GM18517 (cell line): ENCODE data around the gene EMX1.
"Not testable (repeated sequence)": the region's sequence is repeated elsewhere in the genome, so short reads cannot be mapped to it uniquely, and the experiment has no call there.

Source experiments
- ATAC-seq: cut with Tn5 transposase; IDR thresholded peaks from one replicate; pipeline ENCODE4 v1.9.1; 2021; ENCODE audit warnings: mild to moderate bottlenecking, moderate library complexity; ENCODE audit not compliant: unreplicated experiment

EMX1 gene

GRCh38 chr2:72900191-72900825, 17.0 kb upstream of the EMX1 start:
- no peak for ATAC-seq

DNA sequence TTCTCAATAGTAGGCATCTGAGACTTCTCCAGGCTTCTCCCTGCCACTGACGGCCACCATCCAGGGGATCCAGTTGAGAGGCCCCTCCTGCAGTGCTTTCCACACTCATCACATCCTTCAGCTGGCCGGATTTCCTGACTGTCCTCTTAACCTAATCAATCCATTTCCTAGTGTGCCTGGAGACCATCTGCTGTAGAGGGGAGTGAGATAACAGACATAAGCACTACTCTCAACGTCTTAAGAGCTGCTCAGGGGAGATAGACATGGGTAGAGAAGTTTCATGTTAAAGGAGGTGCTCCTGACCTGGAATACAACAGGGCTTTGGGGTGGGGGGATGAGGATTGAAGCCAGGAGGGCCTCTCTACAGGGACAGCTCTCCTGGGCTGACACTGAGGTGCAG, 15.9 kb upstream of the EMX1 start:
- ATAC-seq, result no peak

- not testable (repeated sequence) for ATAC-seq
These were observed 9.9 kb upstream of the EMX1 start for GRCh38 chr2:72907369-72907768.

DNA sequence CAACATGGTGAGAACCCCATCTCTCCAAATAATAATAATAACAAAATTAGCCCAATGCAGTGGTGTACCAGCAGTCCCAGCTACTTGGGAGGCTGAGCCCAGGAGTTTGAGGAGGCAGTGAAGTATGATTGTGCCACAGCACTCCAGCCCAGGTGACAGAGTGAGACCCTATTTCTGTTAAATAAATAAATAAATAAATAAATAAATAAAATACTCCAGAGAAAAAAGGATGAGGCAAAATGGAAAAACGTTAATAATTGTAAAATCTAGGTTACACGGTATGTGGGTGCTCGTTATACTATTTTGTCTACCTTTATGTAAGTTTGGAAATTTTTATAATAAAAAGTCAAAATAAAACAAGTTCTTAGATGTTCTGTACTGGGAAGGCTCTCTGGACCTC, 8.6 kb upstream of the EMX1 start:
- ATAC-seq, result no peak

GRCh38 chr2:72911256-72911655, 6.1 kb upstream of the EMX1 start:
- ATAC-seq, result no peak

DNA sequence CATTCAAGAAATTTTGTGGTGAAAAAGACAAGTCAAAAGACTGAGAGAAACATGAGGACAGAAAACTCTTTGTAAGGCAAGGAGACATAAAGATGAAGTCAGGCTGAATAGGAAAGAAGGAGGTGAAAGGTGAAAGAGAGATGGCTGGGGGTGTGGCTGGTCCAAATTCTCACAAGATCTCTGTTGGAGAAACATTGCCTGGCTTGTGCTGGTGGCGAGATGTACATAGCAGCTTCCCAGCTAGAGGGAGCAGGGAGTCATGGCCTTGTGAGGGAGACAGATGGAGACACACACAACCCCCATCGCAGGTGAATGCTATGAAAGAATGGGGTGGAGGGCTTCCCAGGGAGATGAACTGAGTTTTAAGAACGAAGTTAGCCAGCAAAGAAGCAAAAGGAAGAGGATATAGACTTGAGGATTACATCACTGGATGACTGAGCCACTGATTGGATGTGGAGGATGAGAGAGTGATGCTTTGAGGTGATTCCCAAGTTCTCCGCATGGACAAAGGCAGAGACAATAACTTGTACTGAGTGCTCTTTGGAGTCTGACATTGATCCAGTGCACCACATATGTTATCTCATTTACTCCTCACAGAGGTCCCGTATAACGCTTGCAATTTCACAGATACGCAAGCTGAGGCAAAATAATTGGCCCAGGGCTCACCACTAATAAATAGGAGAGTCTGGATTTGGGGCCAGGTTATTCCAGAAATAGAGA, 3.7 kb upstream of the EMX1 start:
- no peak for ATAC-seq

- no peak for ATAC-seq
These were observed 3.1 kb upstream of the EMX1 start for GRCh38 chr2:72914206-72914559.

DNA sequence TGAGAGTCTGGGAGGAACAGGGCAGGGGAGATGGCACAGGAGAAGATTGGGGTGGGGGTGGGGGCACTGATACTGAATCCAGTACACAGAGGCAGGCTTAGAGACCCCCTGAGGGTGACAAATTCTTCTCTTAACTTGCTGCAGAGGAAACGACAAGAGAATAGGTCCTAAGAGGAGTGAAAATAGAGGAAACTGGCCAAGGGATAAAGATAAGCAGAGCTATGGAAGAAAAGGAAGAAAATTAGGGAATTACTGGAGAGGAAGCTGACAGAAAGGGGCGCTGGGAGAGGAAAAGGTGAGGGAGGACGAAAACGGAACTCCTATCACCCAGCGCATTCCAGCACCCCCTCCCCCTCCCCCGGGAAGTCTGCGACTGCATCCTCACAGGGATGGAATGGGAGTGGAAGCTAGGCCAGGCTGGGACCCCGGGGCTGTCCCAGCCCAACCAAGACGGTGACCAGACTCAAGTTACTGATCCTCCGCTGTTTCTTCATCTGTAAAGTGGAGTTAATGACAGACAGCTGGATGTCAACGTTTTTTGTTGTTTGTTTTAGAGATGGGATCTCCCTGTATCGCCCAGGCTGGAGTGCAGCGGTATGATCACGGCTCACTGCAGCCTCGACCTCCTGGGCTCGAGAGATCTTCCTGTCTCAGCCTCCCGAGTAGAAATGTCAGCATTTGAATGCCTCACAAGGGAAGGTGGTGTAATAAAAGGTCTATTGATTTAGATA, 2.6 kb upstream of the EMX1 start:
- ATAC-seq, result no peak

GRCh38 chr2:72915320-72915906, 1.9 kb upstream of the EMX1 start:
- ATAC-seq, result no peak

DNA sequence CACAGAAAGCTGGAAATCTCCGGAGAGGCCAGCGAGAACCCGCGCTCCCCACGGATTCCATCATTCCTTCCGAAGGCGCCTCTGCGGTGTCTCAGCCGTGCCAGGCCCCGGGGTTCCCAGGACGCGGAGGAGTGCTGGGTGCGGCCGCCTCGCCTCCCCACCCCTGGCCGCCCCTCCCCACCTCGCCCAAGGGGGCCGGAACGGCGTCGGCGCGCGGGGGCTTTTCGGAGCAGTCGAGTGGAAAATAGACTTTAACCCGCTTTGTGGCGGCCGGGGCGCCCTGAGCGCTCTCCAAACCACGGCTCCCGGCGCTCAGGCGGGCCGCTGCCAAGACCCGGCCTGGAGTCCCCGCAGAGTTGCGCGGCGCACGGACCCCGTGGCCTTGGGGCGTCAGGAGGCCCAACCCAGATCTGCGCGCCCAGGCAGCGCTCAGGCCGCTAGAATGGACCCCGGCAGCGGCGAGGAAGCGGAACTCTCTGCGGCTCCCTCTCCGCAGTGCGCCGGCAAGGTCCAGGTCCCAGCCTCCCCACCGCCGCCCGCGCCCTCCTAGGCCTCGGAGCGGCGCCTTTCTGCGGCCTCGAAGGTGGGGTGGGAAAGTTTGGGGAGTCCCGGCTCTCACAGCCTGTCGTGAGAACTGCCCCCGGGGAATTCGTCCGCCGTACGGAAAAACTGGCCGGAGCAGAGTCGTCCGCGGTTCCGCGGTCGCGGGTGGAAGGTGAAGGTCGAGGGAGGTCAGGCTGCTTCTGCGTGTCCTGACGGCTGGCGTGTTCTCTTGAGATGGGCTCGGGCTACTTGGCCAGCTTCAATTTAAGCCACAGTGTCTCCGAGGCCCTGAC, 1.2 kb upstream of the EMX1 start:
- ATAC-seq, result peak; percentile 60

- no peak for ATAC-seq
These were observed 579 bp upstream of the EMX1 start for GRCh38 chr2:72916743-72917137.

DNA sequence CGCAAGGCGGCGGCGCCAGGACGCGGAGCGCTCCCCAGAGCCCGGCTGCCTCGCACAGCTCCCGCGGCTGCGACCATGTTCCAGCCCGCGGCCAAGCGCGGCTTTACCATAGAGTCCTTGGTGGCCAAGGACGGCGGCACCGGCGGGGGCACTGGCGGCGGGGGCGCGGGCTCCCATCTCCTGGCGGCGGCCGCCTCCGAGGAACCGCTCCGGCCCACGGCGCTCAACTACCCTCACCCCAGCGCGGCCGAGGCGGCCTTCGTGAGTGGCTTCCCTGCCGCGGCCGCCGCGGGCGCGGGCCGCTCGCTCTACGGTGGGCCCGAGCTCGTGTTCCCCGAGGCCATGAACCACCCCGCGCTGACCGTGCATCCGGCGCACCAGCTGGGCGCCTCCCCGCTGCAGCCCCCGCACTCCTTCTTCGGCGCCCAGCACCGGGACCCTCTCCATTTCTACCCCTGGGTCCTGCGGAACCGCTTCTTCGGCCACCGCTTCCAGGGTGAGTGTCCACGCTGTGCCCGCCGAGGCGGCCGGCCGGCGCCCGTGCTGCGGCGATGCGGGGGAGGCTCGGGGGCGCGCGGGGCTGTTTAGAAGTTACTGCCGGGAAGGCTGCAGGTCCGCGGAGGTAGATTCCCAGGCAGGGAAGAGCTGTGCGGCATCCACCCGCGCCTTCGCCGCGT, 696 bp downstream of the EMX1 start:
- ATAC-seq, result no peak

GRCh38 chr2:72919414-72920317, 2.3 kb downstream of the EMX1 start:
- no peak for ATAC-seq

- no peak for ATAC-seq
These were observed 3.2 kb downstream of the EMX1 start for GRCh38 chr2:72920318-72921087.

GRCh38 chr2:72921088-72921851, 4.0 kb downstream of the EMX1 start:
- no peak for ATAC-seq

DNA sequence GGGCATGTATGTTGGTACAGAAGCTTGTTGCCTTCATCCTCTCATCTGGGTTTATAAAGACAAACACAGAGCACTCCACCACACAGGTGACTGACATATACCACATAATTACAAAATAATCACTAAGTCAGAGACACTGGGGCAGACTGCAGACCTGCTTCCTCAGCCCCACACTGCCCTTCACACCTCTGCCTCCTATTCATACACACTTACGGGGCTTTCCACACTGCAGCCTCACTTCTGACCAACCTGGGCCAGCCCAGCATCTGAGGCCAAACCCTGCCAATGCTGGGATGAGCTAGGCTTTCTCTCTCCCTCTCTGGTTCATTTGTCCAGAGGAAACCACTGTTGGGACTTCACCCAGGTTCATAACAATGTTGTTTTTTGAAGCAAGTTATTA, 4.5 kb downstream of the EMX1 start:
- ATAC-seq, result no peak

DNA sequence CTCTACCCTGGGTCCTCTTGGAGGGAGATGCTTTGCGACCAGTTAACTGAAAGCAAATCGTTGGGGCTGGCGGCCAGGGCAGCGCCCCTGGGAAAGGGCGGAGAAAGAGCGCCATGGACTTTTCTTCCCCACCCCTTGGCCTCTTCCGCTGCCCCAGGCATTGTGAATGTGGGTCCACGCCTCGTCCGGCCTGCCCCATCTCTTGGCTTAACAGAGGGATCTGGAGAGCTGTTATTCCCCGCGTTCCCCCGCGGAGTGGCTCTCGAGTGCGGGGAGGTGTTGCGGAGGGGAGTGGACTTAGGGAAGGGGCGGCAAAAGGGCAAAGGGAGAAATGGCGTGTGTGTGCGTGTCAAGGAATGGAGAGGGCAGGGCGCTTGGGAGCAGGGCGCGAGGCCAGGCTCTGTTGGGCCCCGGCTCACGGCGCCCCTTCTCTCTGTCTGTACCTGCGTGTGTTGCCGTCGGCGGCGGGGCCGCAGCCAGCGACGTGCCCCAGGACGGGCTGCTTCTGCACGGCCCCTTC, 6.6 kb downstream of the EMX1 start:
- no peak for ATAC-seq
